ENCODE results near the gene RPN1. TPM values are rescaled to one million over a fixed set of nuclear protein-coding genes. Genes with fewer than 3 reads are reported as not detected.
"Not testable (repeated sequence)": the region's sequence is repeated elsewhere in the genome, so short reads cannot be mapped to it uniquely, and the experiment has no call there.

Gene RPN1
- total RNA-seq, 1 donor from 2014 or later: 506 TPM

DNA sequence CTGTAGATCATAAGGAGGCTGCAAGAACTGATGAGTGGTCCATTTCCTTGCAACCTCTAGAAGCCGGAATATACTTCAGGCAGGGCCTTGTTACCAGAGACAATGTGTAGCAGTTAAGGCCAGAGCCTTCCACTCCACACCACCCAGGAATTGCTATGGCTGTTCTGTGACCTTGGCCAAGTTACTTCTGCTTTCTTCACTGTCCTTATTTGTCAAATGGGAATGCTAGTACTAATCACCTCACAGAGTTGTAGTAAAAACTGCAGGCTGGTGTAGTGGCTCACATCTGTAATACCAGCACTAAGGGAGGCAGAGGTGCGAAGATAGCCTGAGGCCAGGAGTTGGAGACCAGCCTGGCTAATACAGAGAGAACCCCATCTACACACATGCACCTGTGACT lies 28.7 kb upstream of the RPN1 start:
- H3K36me3 ChIP-seq (ENCODE audit: control insufficient read depth, insufficient read depth, low read length): no peaks in the 10 kb centered on the region
- no peak for FAIRE-seq
- TF ChIP-seq CTCF (IDR thresholded peaks at IDR 0.05; ENCODE audit: insufficient read depth, low read length, severe bottlenecking): no peak
- DNase-seq (ENCODE audit: low read depth): no peak
- H3K27me3 ChIP-seq (ENCODE audit: control insufficient read depth, insufficient read depth, low read length): no peaks in the 10 kb centered on the region
- no peak overlapping the region for H3K4me3 ChIP-seq (ENCODE audit: low read depth, low read length)

DNA sequence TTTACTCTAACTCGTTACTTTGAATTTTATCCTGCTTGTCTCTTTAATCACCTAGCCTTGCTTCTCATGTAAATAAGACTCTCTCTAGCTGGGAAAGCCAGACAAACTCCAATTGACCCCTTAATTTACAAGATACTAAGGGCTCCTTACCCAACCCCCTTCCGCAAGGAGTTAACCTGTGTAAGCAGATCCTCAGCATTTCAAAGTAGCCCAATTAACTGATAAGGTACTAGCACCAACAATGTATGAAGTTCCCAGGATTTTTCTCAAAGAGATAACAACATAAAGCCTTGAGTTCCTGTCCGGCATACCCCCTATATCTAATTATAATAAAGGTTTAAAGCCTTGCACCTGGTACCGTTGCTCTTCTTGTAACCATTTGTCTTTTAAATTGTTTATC lies 25.2 kb upstream of the RPN1 start:
- FAIRE-seq; H3K4me3 ChIP-seq (ENCODE audit: low read depth, low read length); DNase-seq (ENCODE audit: low read depth): not testable (repeated sequence)

GRCh38 chr3:128674161-128674784 lies 23.7 kb upstream of the RPN1 start:
- DNase-seq (ENCODE audit: low read depth): no peak
- Histone ChIP-seq H3K27me3 (ENCODE audit: control insufficient read depth, insufficient read depth, low read length) (no peaks in the 10 kb centered on the region), H3K36me3 (ENCODE audit: control insufficient read depth, insufficient read depth, low read length) (no peaks in the 10 kb centered on the region), H3K4me3 (ENCODE audit: low read depth, low read length) (no peak overlapping the region)
- FAIRE-seq: no peak
- TF ChIP-seq CTCF (IDR thresholded peaks at IDR 0.05; ENCODE audit: insufficient read depth, low read length, severe bottlenecking): no peak

More for the DNA sequence above, 25.2 kb upstream of the RPN1 start:
- H3K36me3 ChIP-seq (ENCODE audit: control insufficient read depth, insufficient read depth, low read length); H3K27me3 ChIP-seq (ENCODE audit: control insufficient read depth, insufficient read depth, low read length): not testable (repeated sequence)

DNA sequence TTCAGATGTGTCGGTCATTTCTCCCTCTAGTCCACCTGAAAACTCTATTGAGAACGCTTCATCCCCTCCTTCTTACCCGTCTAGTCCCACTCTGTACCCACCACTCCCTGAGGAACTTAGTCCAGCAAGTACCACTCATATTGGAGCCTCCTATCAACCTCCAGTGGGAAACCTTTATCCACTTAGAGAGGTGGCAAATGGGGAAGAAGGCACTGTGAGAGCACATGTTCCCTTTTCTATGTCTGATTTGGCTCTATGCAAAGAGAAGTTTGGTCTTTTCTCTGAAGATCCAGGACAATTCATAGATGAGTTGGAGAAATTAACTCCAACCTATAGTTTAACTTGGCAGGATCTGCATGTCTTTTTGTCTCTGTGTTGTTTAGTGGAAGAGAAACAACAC lies 17.0 kb upstream of the RPN1 start:
- DNase-seq (ENCODE audit: low read depth): no peak
- Histone ChIP-seq H3K27me3 (ENCODE audit: control insufficient read depth, insufficient read depth, low read length) (no peaks in the 10 kb centered on the region), H3K4me3 (ENCODE audit: low read depth, low read length) (no peak overlapping the region), H3K36me3 (ENCODE audit: control insufficient read depth, insufficient read depth, low read length) (no peaks in the 10 kb centered on the region)
- no peak for TF ChIP-seq CTCF (IDR thresholded peaks at IDR 0.05; ENCODE audit: insufficient read depth, low read length, severe bottlenecking)
- no peak for FAIRE-seq

GRCh38 chr3:128665362-128666021 lies 14.9 kb upstream of the RPN1 start:
- no peaks in the 10 kb centered on the region for H3K36me3 ChIP-seq (ENCODE audit: control insufficient read depth, insufficient read depth, low read length)
- DNase-seq (ENCODE audit: low read depth) (no peak), FAIRE-seq (no peak)
- H3K27me3 ChIP-seq (ENCODE audit: control insufficient read depth, insufficient read depth, low read length): no peaks in the 10 kb centered on the region
- no peak for TF ChIP-seq CTCF (IDR thresholded peaks at IDR 0.05; ENCODE audit: insufficient read depth, low read length, severe bottlenecking)
- no peak overlapping the region for H3K4me3 ChIP-seq (ENCODE audit: low read depth, low read length)

GRCh38 chr3:128663151-128663550 lies 12.5 kb upstream of the RPN1 start:
- FAIRE-seq (no peak), DNase-seq (ENCODE audit: low read depth) (no peak)
- Histone ChIP-seq H3K36me3 (ENCODE audit: control insufficient read depth, insufficient read depth, low read length) (no peaks in the 10 kb centered on the region), H3K27me3 (ENCODE audit: control insufficient read depth, insufficient read depth, low read length) (no peaks in the 10 kb centered on the region), H3K4me3 (ENCODE audit: low read depth, low read length) (no peak overlapping the region)
- TF ChIP-seq CTCF (IDR thresholded peaks at IDR 0.05; ENCODE audit: insufficient read depth, low read length, severe bottlenecking): no peak
